GM15510 (cell line): ENCODE results near the gene CD28.

Experiments
- POLR2A ChIP-seq: IDR thresholded peaks from 3 replicates; pipeline ENCODE4 v1.6.1; 2011; ENCODE audit warnings: borderline replicate concordance; ENCODE audit not compliant: insufficient read length; ENCODE audit errors: extremely low read depth

Gene CD28

GRCh38 chr2:203777030-203777429, 70.6 kb downstream of the CD28 start:
- TF ChIP-seq POLR2A, result no peak

- no peak for TF ChIP-seq POLR2A
Observed at GRCh38 chr2:203780231-203780630, 73.8 kb downstream of the CD28 start.

- TF ChIP-seq POLR2A, result no peak
Observed at GRCh38 chr2:203781151-203781550, 74.7 kb downstream of the CD28 start.

- no peak for TF ChIP-seq POLR2A
Observed at GRCh38 chr2:203782262-203782976, 76.0 kb downstream of the CD28 start.

- no peak for TF ChIP-seq POLR2A
Observed at GRCh38 chr2:203783496-203784203, 77.2 kb downstream of the CD28 start.

- TF ChIP-seq POLR2A, result no peak
Observed at GRCh38 chr2:203786549-203787351, 80.3 kb downstream of the CD28 start.

- no peak for TF ChIP-seq POLR2A
Observed at GRCh38 chr2:203787979-203788378, 81.5 kb downstream of the CD28 start.
